Neural crest cell (in vitro differentiated cells): ENCODE measurements around the gene VMAC. TPM values are rescaled to one million over a fixed set of nuclear protein-coding genes. Genes with fewer than 3 reads are reported as not detected.

Experiments
- DNase-seq: peaks from one replicate; pipeline ENCODE4 v3.0.0; 2021; ENCODE audit warnings: low read depth, mixed read lengths, low spot score
- H3K27ac Mint-ChIP-seq: one replicate; pipeline ENCODE4 v1.8.0; 2021; ENCODE audit warnings: mild to moderate bottlenecking, mixed read lengths; ENCODE audit not compliant: unreplicated experiment
- H3K27me3 Mint-ChIP-seq: 2 replicates; pipeline ENCODE4 v1.8.0; 2021; ENCODE audit warnings: low read depth, mild to moderate bottlenecking, mixed read lengths
- H3K36me3 Mint-ChIP-seq: 2 replicates; pipeline ENCODE4 v1.8.0; 2021; ENCODE audit warnings: low read depth, mild to moderate bottlenecking, mixed read lengths
- H3K4me1 Mint-ChIP-seq: 2 replicates; pipeline ENCODE4 v1.8.0; 2021; ENCODE audit warnings: mixed read lengths
- H3K4me3 Mint-ChIP-seq: one replicate; pipeline ENCODE4 v1.8.0; 2021; ENCODE audit warnings: mild to moderate bottlenecking, mixed read lengths
- H3K9me3 Mint-ChIP-seq: 2 replicates; pipeline ENCODE4 v1.8.0; 2021; ENCODE audit warnings: mixed read lengths
- CTCF ChIP-seq: fragments of 200-600 bp; sonication (generic); conservative IDR thresholded peaks from 2 replicates; pipeline ENCODE4 v1.5.0; 2021; ENCODE audit warnings: antibody characterized with exemption, mild to moderate bottlenecking
- total RNA-seq: library from RNA; stranded (reverse); gene quantifications from 2 replicates; pipeline ENCODE4 v1.2.1, GENCODE V29; 2021

The VMAC gene
- total RNA-seq, 1 donor from 2014 or later: 0.89 TPM

GRCh38 chr19:5936292-5936592, 31.6 kb downstream of the VMAC start:
- Mint-ChIP-seq H3K4me3 (no peak overlapping the region), H3K27ac (no peak overlapping the region), H3K27me3 (no peaks in the 10 kb centered on the region), H3K4me1 (peaks cover 2% of the 10 kb centered on the region), H3K9me3 (no peaks in the 10 kb centered on the region), H3K36me3 (no peaks in the 10 kb centered on the region)
- no peak for TF ChIP-seq CTCF
- DNase-seq: no peak

- DNase-seq: no peak
- no peak for TF ChIP-seq CTCF
- H3K27me3 Mint-ChIP-seq: no peaks in the 10 kb centered on the region
- peaks cover 12% of the 10 kb centered on the region for H3K4me1 Mint-ChIP-seq
- H3K27ac Mint-ChIP-seq: peak overlapping the region; percentile 40
- H3K9me3 Mint-ChIP-seq: no peaks in the 10 kb centered on the region
- no peaks in the 10 kb centered on the region for H3K36me3 Mint-ChIP-seq
- H3K4me3 Mint-ChIP-seq: no peak overlapping the region
These were observed 32.9 kb downstream of the VMAC start for GRCh38 chr19:5937550-5937949.

- TF ChIP-seq CTCF: no peak
- Mint-ChIP-seq H3K36me3 (no peaks in the 10 kb centered on the region), H3K27me3 (no peaks in the 10 kb centered on the region), H3K9me3 (no peaks in the 10 kb centered on the region), H3K4me1 (peaks cover 37% of the 10 kb centered on the region), H3K4me3 (no peak overlapping the region), H3K27ac (no peak overlapping the region)
- no peak for DNase-seq
These were observed 35.9 kb downstream of the VMAC start for GRCh38 chr19:5940260-5941208.

GRCh38 chr19:5941673-5942072, 37.0 kb downstream of the VMAC start:
- no peaks in the 10 kb centered on the region for H3K36me3 Mint-ChIP-seq
- peak overlapping the region; percentile 10 for H3K4me3 Mint-ChIP-seq
- H3K27ac Mint-ChIP-seq: peak overlapping the region; percentile 87
- no peaks in the 10 kb centered on the region for H3K9me3 Mint-ChIP-seq
- H3K27me3 Mint-ChIP-seq: no peaks in the 10 kb centered on the region
- DNase-seq: no peak
- no peak for TF ChIP-seq CTCF
- peaks cover 39% of the 10 kb centered on the region for H3K4me1 Mint-ChIP-seq

GRCh38 chr19:5943045-5943444, 38.4 kb downstream of the VMAC start:
- Mint-ChIP-seq H3K36me3 (peaks cover 2% of the 10 kb centered on the region), H3K27me3 (no peaks in the 10 kb centered on the region), H3K9me3 (no peaks in the 10 kb centered on the region), H3K27ac (peak overlapping the region; percentile 51), H3K4me1 (peaks cover 48% of the 10 kb centered on the region), H3K4me3 (no peak overlapping the region)
- DNase-seq: no peak
- TF ChIP-seq CTCF: no peak
